ENCODE measurements around the gene LONP1.
"Not testable (repeated sequence)": the region's sequence is repeated elsewhere in the genome, so short reads cannot be mapped to it uniquely, and the experiment has no call there.

LONP1 gene

GRCh38 chr19:5719961-5720790 lies at the start of gene LONP1, which contains the start of gene CATSPERD:
TSS of gene LONP1 (minus strand) at chr19:5720146. CDS start at chr19:5720132, 14 bp downstream.
TSS of gene CATSPERD (plus strand) at chr19:5720637. CDS start at chr19:5720738, 101 bp downstream.
- TF ChIP-seq ZFX (IDR thresholded peaks at IDR 0.05) (peak; percentile 52; the same call in 1 of the 2 replicates), CTCF (conservative IDR thresholded peaks at IDR 0.05) (peak; percentile 97)
- peak within 1 kb of the TSS; percentile 84 for H3K27ac ChIP-seq

GRCh38 chr19:5767949-5768348 lies 48.0 kb upstream of the LONP1 start:
- TF ChIP-seq ZFX (IDR thresholded peaks at IDR 0.05) (no peak), CTCF (conservative IDR thresholded peaks at IDR 0.05) (no peak)
- no peak overlapping the region for H3K27ac ChIP-seq

- H3K27ac ChIP-seq: no peak overlapping the region
- no peak for TF ChIP-seq CTCF (conservative IDR thresholded peaks at IDR 0.05)
- no peak for TF ChIP-seq ZFX (IDR thresholded peaks at IDR 0.05)
Measured at GRCh38 chr19:5765220-5765619, 45.3 kb upstream of the LONP1 start.

GRCh38 chr19:5762608-5763217 lies 42.8 kb upstream of the LONP1 start:
- H3K27ac ChIP-seq: no peak overlapping the region
- no peak for TF ChIP-seq CTCF (conservative IDR thresholded peaks at IDR 0.05)
- TF ChIP-seq ZFX (IDR thresholded peaks at IDR 0.05): no peak

- no peak for TF ChIP-seq ZFX (IDR thresholded peaks at IDR 0.05)
- H3K27ac ChIP-seq: no peak overlapping the region
Measured at GRCh38 chr19:5753743-5754142, 33.8 kb upstream of the LONP1 start.

GRCh38 chr19:5751709-5752108 lies 31.8 kb upstream of the LONP1 start:
- H3K27ac ChIP-seq: no peak overlapping the region
- no peak for TF ChIP-seq CTCF (conservative IDR thresholded peaks at IDR 0.05)
- no peak for TF ChIP-seq ZFX (IDR thresholded peaks at IDR 0.05)

GRCh38 chr19:5749505-5749904 lies 29.6 kb upstream of the LONP1 start:
- H3K27ac ChIP-seq: no peak overlapping the region
- no peak for TF ChIP-seq ZFX (IDR thresholded peaks at IDR 0.05)
- no peak for TF ChIP-seq CTCF (conservative IDR thresholded peaks at IDR 0.05)

GRCh38 chr19:5748920-5749319 lies 29.0 kb upstream of the LONP1 start:
- not testable (repeated sequence) for H3K27ac ChIP-seq

GRCh38 chr19:5744999-5745398 lies 25.1 kb upstream of the LONP1 start:
- H3K27ac ChIP-seq: not testable (repeated sequence)
